A549 (cell line): ENCODE data around the gene DUOX1. TPM values are rescaled to one million over a fixed set of nuclear protein-coding genes. Genes with fewer than 3 reads are reported as not detected.
A peak's percentile ranks its signal among the peaks of the same experiment; 100 is the strongest.

ENCODE experiments used
- ATAC-seq, 2 experiments: fragments of 200-7000 bp in 1 of 2; fragments of >200 bp in 1 of 2; cut with Nextera tagmentation in 1 of 2; cut with Tn5 transposase in 1 of 2; 3 replicates each; pipeline versions ENCODE4 v1.8.0 to v1.9.1; 2018 to 2020; ENCODE audit warnings: mild to moderate bottlenecking in 1 of 2, moderate library complexity in 1 of 2
- CTCF ChIA-PET: fragments of 300-600 bp; sonication (Branson Sonifier 250); formaldehyde crosslinking; extraction: SDS; loops from one replicate; lab custom pipeline; 2021; ENCODE audit warnings: antibody characterized with exemption, inconsistent platforms; lab: Yijun Ruan, JAX
- POLR2A ChIA-PET: fragments of 350-600 bp; formaldehyde crosslinking; extraction: SDS; loops from one replicate; lab custom pipeline; 2021; ENCODE audit warnings: antibody characterized with exemption, inconsistent platforms; lab: Yijun Ruan, JAX
- DNase-seq, 2 experiments: peaks; one replicate each; pipeline versions ENCODE4 v3.0.0 to v3.0.0-alpha.2; 2011 to 2016; ENCODE audit warnings: low read depth in 1 of 2, low spot score in 1 of 2
- FAIRE-seq: peaks from 2 replicates; lab custom pipeline; 2011; peaks lifted over from hg19 to GRCh38; lab: Jason Lieb, UNC
- H3K27ac ChIP-seq, 2 experiments: fragments of >200 bp; sonication (Bioruptor Twin); formaldehyde crosslinking; 3 replicates each; pipeline ENCODE4 v1.5.1; 2016 to 2017
- H3K4me1 ChIP-seq: fragments of >200 bp; sonication (Bioruptor Twin); formaldehyde crosslinking; 3 replicates; pipeline ENCODE4 v1.6.1; 2016
- H3K4me2 ChIP-seq: fragments of >200 bp; sonication (Bioruptor Twin); formaldehyde crosslinking; 3 replicates; pipeline ENCODE4 v1.6.1; 2016
- H3K4me3 ChIP-seq: fragments of >200 bp; sonication (Bioruptor Twin); formaldehyde crosslinking; 3 replicates; pipeline ENCODE4 v1.5.1; 2016
- H3K9me3 ChIP-seq: fragments of >200 bp; sonication (Bioruptor Twin); formaldehyde crosslinking; 3 replicates; pipeline ENCODE4 v1.6.1; 2016
- BHLHE40 ChIP-seq: IDR thresholded peaks from 2 replicates; pipeline ENCODE4 v1.6.1; 2012; ENCODE audit warnings: low read depth, low read length, inconsistent platforms
- CBX2 ChIP-seq: fragments of 200-600 bp; sonication (generic); IDR thresholded peaks from 2 replicates; pipeline ENCODE4 v1.6.1; 2016; ENCODE audit warnings: low read depth, mild to moderate bottlenecking, borderline replicate concordance
- CBX8 ChIP-seq: fragments of 200-600 bp; sonication (generic); IDR thresholded peaks from 2 replicates; pipeline ENCODE4 v1.6.1; 2016
- EHF ChIP-seq: fragments of 250-450 bp; sonication (Bioruptor Pico); IDR thresholded peaks from 2 replicates; pipeline ENCODE4 v1.5.0; 2020; ENCODE audit warnings: mild to moderate bottlenecking
- EHMT2 ChIP-seq: fragments of 200-600 bp; sonication (generic); IDR thresholded peaks from 2 replicates; pipeline ENCODE4 v1.6.1; 2016; ENCODE audit warnings: antibody characterized with exemption, low read depth, mild to moderate bottlenecking, moderate library complexity
- FOSB ChIP-seq: fragments of 250-450 bp; sonication (Bioruptor Pico); IDR thresholded peaks from 2 replicates; pipeline ENCODE4 v1.5.0; 2020; ENCODE audit warnings: mild to moderate bottlenecking, moderate library complexity
- FOXS1 ChIP-seq: fragments of 250-450 bp; sonication (Bioruptor Pico); IDR thresholded peaks from 2 replicates; pipeline ENCODE4 v1.5.0; 2020; ENCODE audit warnings: mild to moderate bottlenecking, moderate library complexity
- HEYL ChIP-seq: fragments of 250-450 bp; sonication (Bioruptor Pico); IDR thresholded peaks from 2 replicates; pipeline ENCODE4 v1.8.0; 2021; ENCODE audit warnings: mild to moderate bottlenecking, moderate library complexity
- HOXA7 ChIP-seq: fragments of 250-450 bp; sonication (Bioruptor Pico); IDR thresholded peaks from 2 replicates; pipeline ENCODE4 v1.5.0; 2020; ENCODE audit warnings: mild to moderate bottlenecking, moderate library complexity
- HOXB5 ChIP-seq: fragments of 250-450 bp; sonication (Bioruptor Pico); IDR thresholded peaks from 2 replicates; pipeline ENCODE4 v1.5.0; 2020; ENCODE audit warnings: mild to moderate bottlenecking, moderate library complexity
- JUNB ChIP-seq: fragments of >200 bp; sonication (Bioruptor Twin); formaldehyde crosslinking; IDR thresholded peaks from 2 replicates; pipeline ENCODE4 v1.6.1; 2016
- KDM1A ChIP-seq: fragments of 200-600 bp; sonication (generic); IDR thresholded peaks from 2 replicates; pipeline ENCODE4 v1.6.1; 2016; ENCODE audit warnings: low read depth, mild to moderate bottlenecking
- MAFK ChIP-seq: fragments of 450-650 bp; IDR thresholded peaks from 2 replicates; pipeline ENCODE4 v1.6.1; 2014; ENCODE audit not compliant: partially characterized antibody
- MAZ ChIP-seq: fragments of 150-350 bp; IDR thresholded peaks from 2 replicates; pipeline ENCODE4 v1.6.1; 2014; ENCODE audit warnings: antibody characterized with exemption, low read depth, low read length, borderline replicate concordance
- MYC ChIP-seq: IDR thresholded peaks from 2 replicates; pipeline ENCODE4 v1.6.1; 2012; ENCODE audit warnings: mild to moderate bottlenecking, inconsistent platforms, low read length, improper control_type of control experiment, borderline replicate concordance
- RAD21 ChIP-seq, 2 experiments: fragments of >200 bp in 1 of 2; sonication (Bioruptor Twin) in 1 of 2; formaldehyde crosslinking in 1 of 2; IDR thresholded peaks in 1 of 2; conservative IDR thresholded peaks in 1 of 2; 2 replicates in 1 of 2; 3 replicates in 1 of 2; pipeline ENCODE4 v1.6.1; 2012 to 2018; ENCODE audit warnings: inconsistent platforms in 1 of 2
- RARB ChIP-seq: fragments of 250-450 bp; sonication (Bioruptor Pico); IDR thresholded peaks from 2 replicates; pipeline ENCODE4 v1.8.0; 2021; ENCODE audit warnings: mild to moderate bottlenecking, moderate library complexity
- RNF2 ChIP-seq: fragments of 200-600 bp; sonication (generic); IDR thresholded peaks from 2 replicates; pipeline ENCODE4 v1.6.1; 2016; ENCODE audit warnings: low read depth, mild to moderate bottlenecking, antibody characterized with exemption, moderate library complexity, borderline replicate concordance
- SMC3 ChIP-seq: fragments of >200 bp; sonication (Bioruptor Twin); formaldehyde crosslinking; IDR thresholded peaks from 3 replicates; pipeline ENCODE4 v1.6.1; 2018; ENCODE audit warnings: inconsistent platforms
- SREBF2 ChIP-seq: fragments of 450-650 bp; IDR thresholded peaks from 2 replicates; pipeline ENCODE4 v1.6.1; 2014; ENCODE audit warnings: mild to moderate bottlenecking, moderate library complexity
- TFCP2L1 ChIP-seq: fragments of 250-450 bp; sonication (Bioruptor Pico); IDR thresholded peaks from 2 replicates; pipeline ENCODE4 v1.5.0; 2021; ENCODE audit warnings: mild to moderate bottlenecking
- TP53 ChIP-seq: fragments of 250-450 bp; sonication (Bioruptor Pico); IDR thresholded peaks from 2 replicates; pipeline ENCODE4 v1.5.0; 2021; ENCODE audit warnings: mild to moderate bottlenecking, moderate library complexity
- ZFP36 ChIP-seq: fragments of 450-650 bp; IDR thresholded peaks from 2 replicates; pipeline ENCODE4 v1.6.1; 2014; ENCODE audit warnings: borderline replicate concordance; ENCODE audit not compliant: partially characterized antibody
- ZSCAN20 ChIP-seq: fragments of 250-450 bp; sonication (Bioruptor Pico); IDR thresholded peaks from 2 replicates; pipeline ENCODE4 v1.8.0; 2022; ENCODE audit warnings: mild to moderate bottlenecking, moderate library complexity
- WGBS: methylation state at CpG from one replicate; pipeline ENCODE4 v1.1.6; 2017; ENCODE audit errors: missing lambda C conversion rate; 5-methylcytosine and 5-hydroxymethylcytosine counted together
- polyA plus RNA-seq, 4 experiments: library from polyadenylated mRNA; depleted of rRNA in 3 of 4; stranded (reverse); fragments of >200 nt; fragmentation: RNase III in 1 of 4; extraction: RNeasy Plus Mini Kit Qiagen cat#74134 plus additional on column Dnase treatment in 1 of 4; gene quantifications; 2 replicates in 3 of 4; 3 replicates in 1 of 4; pipeline ENCODE4 v1.2.3, GENCODE V29; 2011 to 2017
- TF ChIP-seq, protein P1 (sequence below): fragments of >200 bp; sonication (Bioruptor Twin); formaldehyde crosslinking; IDR thresholded peaks from 2 replicates; pipeline ENCODE4 v1.6.1; 2016
- TF ChIP-seq, protein P2 (sequence below): fragments of >200 bp; sonication (Bioruptor Twin); formaldehyde crosslinking; IDR thresholded peaks from 3 replicates; pipeline ENCODE4 v1.6.1; 2016
- TF ChIP-seq, protein P3 (sequence below): IDR thresholded peaks from 2 replicates; pipeline ENCODE4 v1.6.1; 2012
- TF ChIP-seq, protein P4 (sequence below): fragments of 450-650 bp; IDR thresholded peaks from 2 replicates; pipeline ENCODE4 v1.6.1; 2014; ENCODE audit warnings: antibody characterized with exemption
- TF ChIP-seq, protein P5 (sequence below): IDR thresholded peaks from 2 replicates; pipeline ENCODE4 v1.6.1; 2012; ENCODE audit warnings: low read depth, borderline replicate concordance

DUOX1 gene
- polyA plus RNA-seq, 2 of the 4 experiments (the other 2 are of a cell fraction) = not detected

DNA sequence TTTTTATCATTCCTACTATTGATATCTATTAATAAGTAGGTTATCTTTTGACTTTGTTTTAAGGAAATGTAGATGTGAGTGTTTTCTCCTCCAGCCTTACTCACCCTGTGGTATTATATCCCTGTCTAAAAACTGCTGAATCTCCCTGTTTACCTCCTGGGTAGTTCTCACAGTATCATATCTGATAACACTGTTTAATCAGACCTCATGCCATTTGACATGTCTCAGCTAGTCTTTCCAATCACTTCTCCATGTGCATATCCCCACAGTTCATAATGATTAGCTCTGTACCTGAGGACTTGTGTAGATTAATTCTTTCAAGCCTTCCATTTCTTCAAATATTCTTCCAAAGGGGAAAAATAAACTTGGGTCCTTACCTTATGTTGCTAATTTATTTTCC lies 46.6 kb upstream of the DUOX1 start:
- ATAC-seq (no peak), FAIRE-seq (no peak)

DNA sequence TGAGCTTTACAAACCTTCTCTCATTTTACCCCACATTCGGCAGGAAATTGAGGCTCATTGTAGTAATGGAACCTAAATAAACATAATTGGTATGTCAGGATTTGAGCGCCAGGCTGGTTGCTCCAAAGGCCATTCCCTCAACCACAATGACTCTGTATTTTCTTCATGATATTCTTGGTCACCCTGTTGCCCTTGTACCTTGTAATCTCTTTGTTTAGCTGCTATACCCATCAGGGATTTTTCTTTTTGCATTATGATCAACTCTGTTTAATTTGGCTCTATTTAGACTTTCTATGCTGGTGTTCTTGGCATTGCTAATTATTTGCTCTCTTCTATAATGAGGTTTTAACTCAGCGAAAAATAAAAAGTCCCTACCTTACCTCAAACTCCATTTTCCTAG lies 45.6 kb upstream of the DUOX1 start:
- H3K4me1 ChIP-seq = no peaks in the 10 kb centered on the region
- FAIRE-seq (no peak), DNase-seq (no peak), ATAC-seq (no peak)
- ChIA-PET POLR2A (no interaction called here), CTCF (interaction anchor here (0.8 kb wide), 1 partner anchor 119 kb away, joined by 3 read pairs; no protein-coding TSS in a partner anchor)
- no peak overlapping the region for H3K4me2 ChIP-seq
- TF ChIP-seq KDM1A (no peak), HOXA7 (CRISPR knock-in tag) (no peak), JUNB (no peak), MAZ (no peak), RAD21 (conservative IDR thresholded peaks at IDR 0.05 in 1 of 2, IDR thresholded peaks at IDR 0.05 in 1 of 2) (no peak), RNF2 (no peak), ZSCAN20 (CRISPR knock-in tag) (no peak), FOXS1 (no peak), HOXB5 (CRISPR knock-in tag) (no peak), MAFK (no peak), EHMT2 (no peak), TFCP2L1 (CRISPR knock-in tag) (no peak)
- TF ChIP-seq, protein P1, sequence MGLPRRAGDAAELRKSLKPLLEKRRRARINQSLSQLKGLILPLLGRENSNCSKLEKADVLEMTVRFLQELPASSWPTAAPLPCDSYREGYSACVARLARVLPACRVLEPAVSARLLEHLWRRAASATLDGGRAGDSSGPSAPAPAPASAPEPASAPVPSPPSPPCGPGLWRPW = no peak
- TF ChIP-seq, protein P2, sequence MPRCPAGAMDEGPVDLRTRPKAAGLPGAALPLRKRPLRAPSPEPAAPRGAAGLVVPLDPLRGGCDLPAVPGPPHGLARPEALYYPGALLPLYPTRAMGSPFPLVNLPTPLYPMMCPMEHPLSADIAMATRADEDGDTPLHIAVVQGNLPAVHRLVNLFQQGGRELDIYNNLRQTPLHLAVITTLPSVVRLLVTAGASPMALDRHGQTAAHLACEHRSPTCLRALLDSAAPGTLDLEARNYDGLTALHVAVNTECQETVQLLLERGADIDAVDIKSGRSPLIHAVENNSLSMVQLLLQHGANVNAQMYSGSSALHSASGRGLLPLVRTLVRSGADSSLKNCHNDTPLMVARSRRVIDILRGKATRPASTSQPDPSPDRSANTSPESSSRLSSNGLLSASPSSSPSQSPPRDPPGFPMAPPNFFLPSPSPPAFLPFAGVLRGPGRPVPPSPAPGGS = no peak
- H3K27ac ChIP-seq = no peak overlapping the region
- H3K9me3 ChIP-seq = no peaks in the 10 kb centered on the region
- 62% methylated on average over 3 of the region's 3 CpGs for WGBS
- H3K4me3 ChIP-seq = no peak overlapping the region

More for the DNA sequence above, 46.6 kb upstream of the DUOX1 start:
- CTCF ChIA-PET = interaction anchor here (1.1 kb wide), 1 partner anchor 30 kb away, joined by 3 read pairs; no protein-coding TSS in a partner anchor
- Histone ChIP-seq H3K27ac (no peak overlapping the region), H3K4me3 (no peak overlapping the region), H3K4me2 (no peak overlapping the region), H3K9me3 (no peaks in the 10 kb centered on the region), H3K4me1 (no peaks in the 10 kb centered on the region)
- TF ChIP-seq FOXS1 (no peak), ZFP36 (no peak), RARB (CRISPR knock-in tag) (no peak)
- TF ChIP-seq, protein P3, sequence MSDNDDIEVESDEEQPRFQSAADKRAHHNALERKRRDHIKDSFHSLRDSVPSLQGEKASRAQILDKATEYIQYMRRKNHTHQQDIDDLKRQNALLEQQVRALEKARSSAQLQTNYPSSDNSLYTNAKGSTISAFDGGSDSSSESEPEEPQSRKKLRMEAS = no peak
- TF ChIP-seq, protein P4, sequence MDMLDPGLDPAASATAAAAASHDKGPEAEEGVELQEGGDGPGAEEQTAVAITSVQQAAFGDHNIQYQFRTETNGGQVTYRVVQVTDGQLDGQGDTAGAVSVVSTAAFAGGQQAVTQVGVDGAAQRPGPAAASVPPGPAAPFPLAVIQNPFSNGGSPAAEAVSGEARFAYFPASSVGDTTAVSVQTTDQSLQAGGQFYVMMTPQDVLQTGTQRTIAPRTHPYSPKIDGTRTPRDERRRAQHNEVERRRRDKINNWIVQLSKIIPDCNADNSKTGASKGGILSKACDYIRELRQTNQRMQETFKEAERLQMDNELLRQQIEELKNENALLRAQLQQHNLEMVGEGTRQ = no peak
- POLR2A ChIA-PET = no interaction called here
- DNase-seq = no peak

DNA sequence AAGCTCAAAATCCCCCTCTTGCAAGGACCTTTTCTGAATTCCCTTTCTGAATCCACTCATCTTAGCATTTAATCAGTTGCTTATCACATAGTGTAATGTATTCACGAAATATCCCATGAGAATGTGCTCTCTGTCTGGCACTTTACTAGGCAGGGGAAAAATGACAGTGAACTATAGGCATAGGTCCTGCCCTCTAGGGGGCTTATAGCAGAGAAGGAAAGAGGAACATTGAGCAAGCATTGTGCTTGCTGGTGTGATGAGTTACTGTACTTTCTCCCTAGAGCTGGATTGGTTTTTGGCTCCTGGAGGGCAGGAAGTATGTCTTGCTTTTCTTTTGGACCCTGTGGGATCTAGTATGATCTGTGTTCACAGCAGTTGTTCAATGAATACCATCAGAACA lies 42.3 kb upstream of the DUOX1 start:
- Histone ChIP-seq H3K4me1 (peaks cover 4% of the 10 kb centered on the region; the same call in 1 of the 3 replicates), H3K27ac (no peak overlapping the region), H3K4me2 (no peak overlapping the region), H3K4me3 (no peak overlapping the region), H3K9me3 (no peaks in the 10 kb centered on the region)
- TF ChIP-seq JUNB (no peak), EHF (no peak), TP53 (no peak), SMC3 (no peak), MYC (no peak), CBX8 (no peak), SREBF2 (no peak), BHLHE40 (no peak), HEYL (CRISPR knock-in tag) (no peak), CBX2 (no peak), FOSB (CRISPR knock-in tag) (no peak), FOXS1 (no peak)
- TF ChIP-seq, protein P5, sequence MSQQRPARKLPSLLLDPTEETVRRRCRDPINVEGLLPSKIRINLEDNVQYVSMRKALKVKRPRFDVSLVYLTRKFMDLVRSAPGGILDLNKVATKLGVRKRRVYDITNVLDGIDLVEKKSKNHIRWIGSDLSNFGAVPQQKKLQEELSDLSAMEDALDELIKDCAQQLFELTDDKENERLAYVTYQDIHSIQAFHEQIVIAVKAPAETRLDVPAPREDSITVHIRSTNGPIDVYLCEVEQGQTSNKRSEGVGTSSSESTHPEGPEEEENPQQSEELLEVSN = no peak
- TF ChIP-seq, protein P2 = no peak
- ATAC-seq = peak; percentile 74 to 78; a peak in 5 of 6 replicates
- ChIA-PET CTCF (interaction anchor here (1.3 to 1.5 kb wide), 2 partner anchors 10 to 27 kb away, joined by 4 read pairs; partner anchors contain the start of genes DUOX2 and DUOXA2), POLR2A (no interaction called here)
- WGBS = 26% methylated on average over 1 of the region's 1 CpG
- no peak for DNase-seq
- FAIRE-seq = no peak
